H1 (cell line): ENCODE measurements around the gene TEX48. TPM values are rescaled to one million over a fixed set of nuclear protein-coding genes. Genes with fewer than 3 reads are reported as not detected.

Experiments used
- CTCF ChIA-PET: fragments of 300-600 bp; sonication (Branson Sonifier 250); formaldehyde crosslinking; loops from one replicate; lab custom pipeline; 2021; ENCODE audit not compliant: partially characterized antibody; lab: Charles Lee
- POLR2A ChIA-PET: fragments of 300-600 bp; sonication (Branson Sonifier 250); formaldehyde crosslinking; loops from one replicate; lab custom pipeline; 2021; ENCODE audit warnings: inconsistent platforms; ENCODE audit not compliant: partially characterized antibody; lab: Charles Lee
- DNase-seq, 2 experiments: peaks; one replicate each; pipeline versions ENCODE4 v3.0.0 to v3.0.0-alpha.2; 2010 to 2022; ENCODE audit warnings: low spot score in 2 of 2, low read depth in 1 of 2, mixed read lengths in 1 of 2
- FAIRE-seq: peaks from 2 replicates; lab custom pipeline; 2011; peaks lifted over from hg19 to GRCh38; lab: Jason Lieb, UNC
- H2AFZ ChIP-seq: 2 replicates; pipeline ENCODE4 v1.8.1; 2012; ENCODE audit warnings: low read length, inconsistent platforms
- H2AK5ac ChIP-seq: 2 replicates; pipeline ENCODE4 v1.6.1; 2013; ENCODE audit warnings: low read depth, low read length
- H2BK120ac ChIP-seq: replicated peaks from 2 replicates; pipeline ENCODE3; 2013; ENCODE audit warnings: low read depth, low read length, inconsistent platforms
- H2BK12ac ChIP-seq: 2 replicates; pipeline ENCODE4 v1.6.1; 2013; ENCODE audit warnings: low read depth, low read length
- H2BK15ac ChIP-seq: 2 replicates; pipeline ENCODE4 v1.6.1; 2013; ENCODE audit warnings: low read length
- H2BK20ac ChIP-seq: 2 replicates; pipeline ENCODE4 v1.6.1; 2013; ENCODE audit warnings: low read length
- H2BK5ac ChIP-seq: 2 replicates; pipeline ENCODE4 v1.6.1; 2013; ENCODE audit warnings: low read depth, low read length
- H3K14ac ChIP-seq: 2 replicates; pipeline ENCODE4 v1.6.1; 2013; ENCODE audit warnings: inconsistent platforms; ENCODE audit not compliant: insufficient read length
- H3K18ac ChIP-seq: 2 replicates; pipeline ENCODE4 v1.6.1; 2013; ENCODE audit warnings: low read length; ENCODE audit errors: extremely low read depth
- H3K23ac ChIP-seq: 2 replicates; pipeline ENCODE4 v1.6.1; 2013; ENCODE audit warnings: inconsistent platforms; ENCODE audit not compliant: insufficient read length
- H3K23me2 ChIP-seq: 2 replicates; pipeline ENCODE4 v1.6.1; 2013; ENCODE audit warnings: low read depth, low read length
- H3K27ac ChIP-seq: 2 replicates; pipeline ENCODE4 v1.6.1; 2011; ENCODE audit warnings: low read depth, low read length, inconsistent platforms
- H3K27me3 ChIP-seq, 4 experiments: replicated peaks in 1 of 4; 1 replicate in 1 of 4; 2 replicates in 3 of 4; pipeline versions ENCODE4 v1.6.1 to v1.8.1; 2011 to 2013; ENCODE audit warnings: low read length in 3 of 4, mild to moderate bottlenecking in 3 of 4, inconsistent platforms in 2 of 4, mixed read lengths in 2 of 4, moderate library complexity in 1 of 4; ENCODE audit not compliant: control insufficient read depth in 3 of 4, insufficient read depth in 3 of 4; ENCODE audit errors: extremely low read depth in 1 of 4
- H3K36me3 ChIP-seq, 4 experiments: 2 replicates each; pipeline versions ENCODE4 v1.6.1 to v1.8.1; 2011 to 2013; ENCODE audit warnings: mild to moderate bottlenecking in 4 of 4, low read length in 3 of 4, moderate library complexity in 2 of 4, control low read depth in 1 of 4, inconsistent platforms in 1 of 4; ENCODE audit not compliant: insufficient read depth in 4 of 4, control insufficient read depth in 2 of 4
- H3K4ac ChIP-seq: replicated peaks from 2 replicates; pipeline ENCODE3; 2013; ENCODE audit warnings: low read length, low read depth, mixed read lengths, inconsistent platforms; ENCODE audit not compliant: insufficient read length
- H3K4me1 ChIP-seq, 4 experiments: replicated peaks in 1 of 4; 1 replicate in 1 of 4; 2 replicates in 3 of 4; pipeline versions ENCODE4 v1.6.1 to v1.8.1; 2011 to 2013; ENCODE audit warnings: low read length in 3 of 4, inconsistent platforms in 2 of 4, mixed read lengths in 1 of 4; ENCODE audit not compliant: insufficient read depth in 4 of 4, control insufficient read depth in 3 of 4
- H3K4me2 ChIP-seq, 2 experiments: 2 replicates each; pipeline versions ENCODE4 v1.6.1 to v1.8.1; 2011 to 2013; ENCODE audit warnings: low read depth in 2 of 2, low read length in 2 of 2, control low read depth in 1 of 2, inconsistent platforms in 1 of 2, mild to moderate bottlenecking in 1 of 2; ENCODE audit not compliant: insufficient read depth in 1 of 2
- H3K4me3 ChIP-seq, 4 experiments: fragments of 200-600, 300-600 bp in 1 of 4; sonication (generic), shearing (Covaris generic), sonication (Bioruptor Twin) in 1 of 4; 2 replicates each; pipeline versions ENCODE4 v1.5.1 to v1.8.1; 2011 to 2016; ENCODE audit warnings: low read length in 4 of 4, low read depth in 3 of 4, control low read depth in 2 of 4, inconsistent platforms in 2 of 4, mild to moderate bottlenecking in 2 of 4, mixed read lengths in 1 of 4, moderate library complexity in 1 of 4; ENCODE audit not compliant: insufficient read depth in 2 of 4; ENCODE audit errors: extremely low read depth in 1 of 4
- H3K56ac ChIP-seq: replicated peaks from 2 replicates; pipeline ENCODE3; 2013; ENCODE audit warnings: low read depth, mild to moderate bottlenecking, mixed read lengths, low read length, inconsistent platforms; ENCODE audit not compliant: insufficient read length
- H3K79me1 ChIP-seq: 2 replicates; pipeline ENCODE4 v1.6.1; 2013; ENCODE audit warnings: low read depth, low read length, control low read depth
- H3K79me2 ChIP-seq, 2 experiments: 2 replicates each; pipeline versions ENCODE4 v1.6.1 to v1.8.1; 2012 to 2013; ENCODE audit warnings: low read length in 2 of 2, mild to moderate bottlenecking in 2 of 2, inconsistent platforms in 1 of 2; ENCODE audit not compliant: insufficient read depth in 2 of 2, control insufficient read depth in 1 of 2
- H3K9ac ChIP-seq, 4 experiments: replicated peaks in 1 of 4; 1 replicate in 1 of 4; 2 replicates in 3 of 4; pipeline versions ENCODE4 v1.6.1 to v1.8.1; 2011 to 2013; ENCODE audit warnings: low read depth in 3 of 4, low read length in 3 of 4, control low read depth in 2 of 4, mild to moderate bottlenecking in 2 of 4, moderate library complexity in 2 of 4, inconsistent platforms in 1 of 4; ENCODE audit errors: extremely low read depth in 1 of 4
- H3K9me3 ChIP-seq, 2 experiments: 2 replicates each; pipeline versions ENCODE4 v1.6.1 to v1.8.1; 2012 to 2013; ENCODE audit warnings: mild to moderate bottlenecking in 2 of 2, moderate library complexity in 2 of 2, control low read depth in 1 of 2, inconsistent platforms in 1 of 2, low read depth in 1 of 2, low read length in 1 of 2, mixed read lengths in 1 of 2; ENCODE audit not compliant: insufficient read depth in 2 of 2
- H4K20me1 ChIP-seq, 2 experiments: replicated peaks in 1 of 2; 2 replicates each; pipeline versions ENCODE3 to v1.8.1; 2011 to 2013; ENCODE audit warnings: inconsistent platforms in 2 of 2, low read length in 2 of 2, mild to moderate bottlenecking in 1 of 2; ENCODE audit not compliant: insufficient read depth in 2 of 2, control insufficient read depth in 1 of 2
- H4K5ac ChIP-seq: 2 replicates; pipeline ENCODE4 v1.6.1; 2013; ENCODE audit warnings: low read length, low read depth, mixed read lengths, inconsistent platforms; ENCODE audit not compliant: insufficient read length
- H4K8ac ChIP-seq: 2 replicates; pipeline ENCODE4 v1.8.0; 2013; ENCODE audit warnings: mild to moderate bottlenecking, moderate library complexity, low read length, inconsistent platforms; ENCODE audit not compliant: insufficient read depth; ENCODE audit errors: extremely low read depth
- H4K91ac ChIP-seq: replicated peaks from 2 replicates; pipeline ENCODE3; 2013; ENCODE audit warnings: low read length, mixed read lengths, inconsistent platforms; ENCODE audit not compliant: insufficient read length
- ATF2 ChIP-seq: IDR thresholded peaks from 2 replicates; pipeline ENCODE4 v1.6.1; 2012; ENCODE audit warnings: low read length, inconsistent platforms
- BACH1 ChIP-seq: IDR thresholded peaks from 2 replicates; pipeline ENCODE4 v1.6.1; 2012; ENCODE audit warnings: low read length, improper control_type of control experiment
- CHD2 ChIP-seq: IDR thresholded peaks from 2 replicates; pipeline ENCODE4 v1.6.1; 2012; ENCODE audit warnings: low read length, improper control_type of control experiment
- FOSL1 ChIP-seq: IDR thresholded peaks from 2 replicates; pipeline ENCODE4 v1.6.1; 2011; ENCODE audit warnings: mild to moderate bottlenecking, low read depth, low read length, moderate library complexity; ENCODE audit not compliant: insufficient read depth
- JUND ChIP-seq: IDR thresholded peaks from 2 replicates; pipeline ENCODE4 v1.6.1; 2011; ENCODE audit warnings: mild to moderate bottlenecking, improper control_type of control experiment, low read length
- MAFK ChIP-seq: IDR thresholded peaks from 2 replicates; pipeline ENCODE4 v1.6.1; 2012; ENCODE audit warnings: low read depth, mild to moderate bottlenecking, improper control_type of control experiment, low read length
- NRF1 ChIP-seq: IDR thresholded peaks from 2 replicates; pipeline ENCODE4 v1.6.1; 2011; ENCODE audit warnings: mild to moderate bottlenecking, low read depth, low read length, improper control_type of control experiment
- RAD21 ChIP-seq, 2 experiments: IDR thresholded peaks in 1 of 2; conservative IDR thresholded peaks in 1 of 2; 2 replicates each; pipeline ENCODE4 v1.6.1; 2011; ENCODE audit warnings: low read depth in 2 of 2, low read length in 2 of 2, improper control_type of control experiment in 1 of 2, inconsistent platforms in 1 of 2, mild to moderate bottlenecking in 1 of 2, moderate library complexity in 1 of 2
- SIX5 ChIP-seq: IDR thresholded peaks from 2 replicates; pipeline ENCODE4 v1.6.1; 2011; ENCODE audit warnings: mild to moderate bottlenecking, low read depth, low read length
- USF2 ChIP-seq: IDR thresholded peaks from 2 replicates; pipeline ENCODE4 v1.6.1; 2011; ENCODE audit warnings: low read length, improper control_type of control experiment
- ZNF274 ChIP-seq: IDR thresholded peaks from 2 replicates; pipeline ENCODE4 v1.7.0; 2012; ENCODE audit warnings: low read length, borderline replicate concordance; ENCODE audit errors: extremely low read depth
- WGBS, 2 experiments: shearing (Covaris generic) in 1 of 2; methylation state at CpG; one replicate each; pipeline versions ENCODE4 v1.1.6 to v1.1.7; 2013 to 2015; ENCODE audit warnings: low lambda C conversion rate in 2 of 2, mixed read lengths in 2 of 2, inconsistent platforms in 1 of 2, low coverage in 1 of 2, missing lambda C conversion rate in 1 of 2; ENCODE audit not compliant: insufficient replicate concordance in 2 of 2, insufficient coverage in 1 of 2, insufficient read length in 1 of 2; ENCODE audit errors: extremely low coverage in 1 of 2, missing lambda C conversion rate in 1 of 2; 5-methylcytosine and 5-hydroxymethylcytosine counted together
- polyA plus RNA-seq, 7 experiments: library from polyadenylated mRNA; depleted of rRNA in 3 of 7; stranded (reverse) in 5 of 7; unstranded in 2 of 7; fragments of >200 nt in 5 of 7; fragments of 200-250 nt in 2 of 7; gene quantifications; 1 replicate in 5 of 7; 2 replicates in 1 of 7; 4 replicates in 1 of 7; pipeline versions ENCODE4 v1.2.1 to v1.2.3, GENCODE V29; 2011 to 2013; ENCODE audit warnings: missing spikeins in 2 of 7, mixed read lengths in 2 of 7
- total RNA-seq: library from RNA; stranded (reverse); fragmentation: NEBNext Ultra II Directional; extraction: Animal tissue kit (Norgen Biotek cat#: 25700); gene quantifications from 2 replicates; pipeline ENCODE4 v1.2.1, GENCODE V29; 2021

The TEX48 gene
- total and polyA plus RNA-seq, 2 of the 8 experiments (the other 6 are each of a cell fraction or from before 2014, with no cell fraction given): not detected

GRCh38 chr9:114709636-114710035 is 27.6 kb upstream of the TEX48 start:
- Histone ChIP-seq H3K56ac (no peak overlapping the region), H2BK12ac (no peak overlapping the region), H2BK20ac (no peak overlapping the region), H3K79me1 (no peaks in the 10 kb centered on the region), H4K20me1 (peaks cover 0 to 1% of the 10 kb centered on the region in 2 experiments), H4K5ac (no peak overlapping the region), H3K9me3 (no peaks in the 10 kb centered on the region), H2BK120ac (no peak overlapping the region), H2BK15ac (no peak overlapping the region), H3K4ac (no peak overlapping the region), H3K18ac (no peak overlapping the region), H3K23ac (no peak overlapping the region), H4K91ac (no peak overlapping the region), H3K23me2 (no peaks in the 10 kb centered on the region), H4K8ac (no peak overlapping the region), H3K9ac (no peak overlapping the region), H3K4me1 (no peaks in the 10 kb centered on the region), H3K27me3 (0 out of 7 replicates have a peak, but pooled peaks cover 0 to 2% (median 0%) of the 10 kb centered on the region in 4 experiments), H2BK5ac (no peak overlapping the region), H3K79me2 (no peaks in the 10 kb centered on the region), H3K4me3 (no peak overlapping the region), H3K14ac (no peak overlapping the region), H3K27ac (no peak overlapping the region), H3K4me2 (no peak overlapping the region), H2AK5ac (no peak overlapping the region), H3K36me3 (no peaks in the 10 kb centered on the region), H2AFZ (no peak overlapping the region)
- no peak for DNase-seq
- WGBS, 2 experiments: 95% methylated on average over 1 of the region's 1 CpG; no CpG with 5 or more reads in 1 of the 2 experiments
- no peak for TF ChIP-seq SIX5
- TF ChIP-seq CHD2: no peak
- no peak for TF ChIP-seq RAD21 (IDR thresholded peaks at IDR 0.05 in 1 of 2, conservative IDR thresholded peaks at IDR 0.05 in 1 of 2; ENCODE audit: low read depth in 2 of 2, low read length in 2 of 2)
- TF ChIP-seq BACH1: no peak
- no peak for TF ChIP-seq ZNF274
- TF ChIP-seq USF2: no peak
- TF ChIP-seq ATF2: no peak
- no peak for TF ChIP-seq JUND
- TF ChIP-seq FOSL1: no peak
- no peak for TF ChIP-seq NRF1
- no peak for TF ChIP-seq MAFK
- POLR2A ChIA-PET: no interaction called here
- CTCF ChIA-PET: interaction anchor here (0.9 to 3.0 kb wide), 4 partner anchors 18 to 304 kb away, joined by 3 to 15 read pairs (median 3); partner anchors contain the start of gene TEX48
- no peak for FAIRE-seq
